Measurements from ENCODE around the gene C16orf96. TPM values are rescaled to one million over a fixed set of nuclear protein-coding genes. Genes with fewer than 3 reads are reported as not detected.
A peak's percentile ranks its signal among the peaks of the same experiment; 100 is the strongest.

The C16orf96 gene
- total RNA-seq, 1 experiment from 2014 or later, result 1.4 TPM

DNA sequence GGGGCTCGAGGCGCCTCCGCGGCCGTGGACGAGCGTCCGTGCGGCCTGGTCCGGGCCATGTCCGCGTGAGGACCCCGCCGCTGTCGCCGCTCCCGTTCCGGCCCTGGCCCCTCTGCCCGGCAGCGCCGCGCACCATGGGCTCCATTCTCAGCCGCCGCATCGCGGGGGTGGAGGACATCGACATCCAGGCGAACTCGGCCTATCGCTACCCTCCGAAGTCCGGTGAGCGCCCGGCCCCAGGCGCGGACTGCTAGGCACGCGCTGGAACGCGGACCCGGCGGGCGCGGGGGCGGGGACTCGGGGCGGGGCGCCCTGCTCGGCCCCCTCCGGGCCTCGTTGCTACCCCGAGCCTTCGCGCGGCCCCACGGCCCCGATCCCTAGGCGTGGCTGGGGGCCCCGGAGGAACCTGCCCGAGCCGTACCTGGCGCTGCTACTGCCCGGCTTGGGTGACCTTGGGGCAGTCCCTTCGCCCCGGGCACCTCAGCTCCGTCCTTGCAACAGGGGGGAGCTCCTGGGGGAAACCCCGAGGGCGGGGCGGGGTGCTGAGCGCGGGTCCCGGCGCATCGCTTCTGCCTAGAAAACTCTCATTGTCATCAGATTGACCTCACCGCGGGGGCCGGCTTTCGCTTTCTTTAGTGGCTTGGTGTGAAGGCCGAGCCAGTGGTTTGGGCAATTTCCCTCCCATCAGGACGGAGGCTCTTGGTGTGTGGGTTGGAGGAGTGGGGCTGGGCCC, 68.9 kb downstream of the C16orf96 start:
- Histone ChIP-seq H3K14ac (ENCODE audit: insufficient read depth, low read length) (peak overlapping the region; percentile 65), H4K8ac (replicated peaks; ENCODE audit: insufficient read length, low read depth, low read length) (no peak overlapping the region), H3T11ph (ENCODE audit: low read length) (no peak overlapping the region), H3K56ac (ENCODE audit: insufficient read length, low read depth, low read length) (no peak overlapping the region), H4K91ac (ENCODE audit: insufficient read length, low read depth, low read length) (no peak overlapping the region), H3K27ac (ENCODE audit: insufficient read length, low read depth, low read length) (no peak overlapping the region), H3K79me1 (ENCODE audit: insufficient read depth, low read depth, low read length, poor library complexity, severe bottlenecking) (peaks cover 10% of the 10 kb centered on the region), H3K27me3 (ENCODE audit: insufficient read depth, low read length) (no peaks in the 10 kb centered on the region), H2BK20ac (ENCODE audit: low read depth, low read length, poor library complexity, severe bottlenecking) (no peak overlapping the region), H3K4ac (ENCODE audit: low read depth, low read length) (no peak overlapping the region), H2BK5ac (ENCODE audit: insufficient read length, low read length) (no peak overlapping the region), H3K4me1 (ENCODE audit: insufficient read depth, low read length) (no peaks in the 10 kb centered on the region), H4K5ac (ENCODE audit: insufficient read length, low read depth, low read length) (no peak overlapping the region), H3K4me2 (ENCODE audit: insufficient read depth, insufficient read length, low read length) (peak overlapping the region; percentile 79), H3K23ac (ENCODE audit: insufficient read length, low read depth, low read length) (no peak overlapping the region), H2BK15ac (ENCODE audit: low read depth, low read length) (no peak overlapping the region), H2AFZ (ENCODE audit: low read length) (no peak overlapping the region), H3K9ac (ENCODE audit: extremely low read depth, insufficient read length, low read length) (peak overlapping the region; percentile 45), H3K18ac (ENCODE audit: insufficient read length, low read depth, low read length) (peak overlapping the region; percentile 63), H2BK120ac (ENCODE audit: low read depth, low read length, poor library complexity, severe bottlenecking) (no peak overlapping the region), H4K20me1 (ENCODE audit: control insufficient read depth, insufficient read depth, insufficient read length) (no peaks in the 10 kb centered on the region), H3K9me3 (ENCODE audit: control insufficient read depth, low read depth, low read length) (no peaks in the 10 kb centered on the region), H2AK5ac (ENCODE audit: insufficient read length, low read length) (no peak overlapping the region), H2BK12ac (ENCODE audit: insufficient read length, low read depth, low read length) (no peak overlapping the region), H3K79me2 (ENCODE audit: insufficient read depth, low read length) (peaks cover 17% of the 10 kb centered on the region; the same call in 1 of the 2 replicates), H3K23me2 (ENCODE audit: insufficient read length, low read depth, low read length, poor library complexity, severe bottlenecking) (peaks cover 10% of the 10 kb centered on the region)
- H3K27ac Mint-ChIP-seq, result peak overlapping the region; percentile 95 to 97 (median 96); a peak in 6 of 7 replicates
- WGBS (ENCODE audit: extremely low coverage, insufficient read length, low lambda C conversion rate), result no CpG with 5 or more reads among the region's 80 CpGs
- H3K4me3 Mint-ChIP-seq, result peak overlapping the region; percentile 89 to 98
- TF ChIP-seq, protein P1, sequence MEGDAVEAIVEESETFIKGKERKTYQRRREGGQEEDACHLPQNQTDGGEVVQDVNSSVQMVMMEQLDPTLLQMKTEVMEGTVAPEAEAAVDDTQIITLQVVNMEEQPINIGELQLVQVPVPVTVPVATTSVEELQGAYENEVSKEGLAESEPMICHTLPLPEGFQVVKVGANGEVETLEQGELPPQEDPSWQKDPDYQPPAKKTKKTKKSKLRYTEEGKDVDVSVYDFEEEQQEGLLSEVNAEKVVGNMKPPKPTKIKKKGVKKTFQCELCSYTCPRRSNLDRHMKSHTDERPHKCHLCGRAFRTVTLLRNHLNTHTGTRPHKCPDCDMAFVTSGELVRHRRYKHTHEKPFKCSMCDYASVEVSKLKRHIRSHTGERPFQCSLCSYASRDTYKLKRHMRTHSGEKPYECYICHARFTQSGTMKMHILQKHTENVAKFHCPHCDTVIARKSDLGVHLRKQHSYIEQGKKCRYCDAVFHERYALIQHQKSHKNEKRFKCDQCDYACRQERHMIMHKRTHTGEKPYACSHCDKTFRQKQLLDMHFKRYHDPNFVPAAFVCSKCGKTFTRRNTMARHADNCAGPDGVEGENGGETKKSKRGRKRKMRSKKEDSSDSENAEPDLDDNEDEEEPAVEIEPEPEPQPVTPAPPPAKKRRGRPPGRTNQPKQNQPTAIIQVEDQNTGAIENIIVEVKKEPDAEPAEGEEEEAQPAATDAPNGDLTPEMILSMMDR (conservative IDR thresholded peaks at IDR 0.05), result no peak
- H3K4me1 Mint-ChIP-seq, result peaks cover 16 to 20% of the 10 kb centered on the region in 2 experiments
- peaks cover 16 to 20% (median 16%) of the 10 kb centered on the region in 3 experiments for H3K36me3 Mint-ChIP-seq (ENCODE audit: insufficient read depth in 1 of 3, low read depth in 3 of 3)
- no peaks in the 10 kb centered on the region for H3K27me3 Mint-ChIP-seq (ENCODE audit: low read depth)
- DNase-seq, result peak; percentile 77
- peaks cover 0 to 2% of the 10 kb centered on the region in 2 experiments; a peak in 2 of 5 replicates for H3K9me3 Mint-ChIP-seq
